Measurements from ENCODE around the gene SEC31B.

Gene SEC31B

GRCh38 chr10:100529475-100530298 is 10.0 kb upstream of the SEC31B start, which contains the start of gene NDUFB8:
NDUFB8 (minus strand) TSS chr10:100529871; CDS start chr10:100529851, 20 bp downstream.
- TF ChIP-seq, protein P1, sequence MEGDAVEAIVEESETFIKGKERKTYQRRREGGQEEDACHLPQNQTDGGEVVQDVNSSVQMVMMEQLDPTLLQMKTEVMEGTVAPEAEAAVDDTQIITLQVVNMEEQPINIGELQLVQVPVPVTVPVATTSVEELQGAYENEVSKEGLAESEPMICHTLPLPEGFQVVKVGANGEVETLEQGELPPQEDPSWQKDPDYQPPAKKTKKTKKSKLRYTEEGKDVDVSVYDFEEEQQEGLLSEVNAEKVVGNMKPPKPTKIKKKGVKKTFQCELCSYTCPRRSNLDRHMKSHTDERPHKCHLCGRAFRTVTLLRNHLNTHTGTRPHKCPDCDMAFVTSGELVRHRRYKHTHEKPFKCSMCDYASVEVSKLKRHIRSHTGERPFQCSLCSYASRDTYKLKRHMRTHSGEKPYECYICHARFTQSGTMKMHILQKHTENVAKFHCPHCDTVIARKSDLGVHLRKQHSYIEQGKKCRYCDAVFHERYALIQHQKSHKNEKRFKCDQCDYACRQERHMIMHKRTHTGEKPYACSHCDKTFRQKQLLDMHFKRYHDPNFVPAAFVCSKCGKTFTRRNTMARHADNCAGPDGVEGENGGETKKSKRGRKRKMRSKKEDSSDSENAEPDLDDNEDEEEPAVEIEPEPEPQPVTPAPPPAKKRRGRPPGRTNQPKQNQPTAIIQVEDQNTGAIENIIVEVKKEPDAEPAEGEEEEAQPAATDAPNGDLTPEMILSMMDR (IDR thresholded peaks at IDR 0.05; ENCODE audit: low read depth, low read length, missing control alignments): no peak
- DNase-seq (ENCODE audit: extremely low read depth, low read depth): peak; percentile 59
- peak within 1 kb of the TSS; percentile 91 for H3K4me3 ChIP-seq (replicated peaks; ENCODE audit: low read depth, low read length)

GRCh38 chr10:100528921-100529474 is 9.3 kb upstream of the SEC31B start:
- no peak for DNase-seq (ENCODE audit: extremely low read depth, low read depth)
- H3K4me3 ChIP-seq (replicated peaks; ENCODE audit: low read depth, low read length): peak overlapping the region; percentile 91
- TF ChIP-seq, protein P1 (IDR thresholded peaks at IDR 0.05; ENCODE audit: low read depth, low read length, missing control alignments): no peak

DNA sequence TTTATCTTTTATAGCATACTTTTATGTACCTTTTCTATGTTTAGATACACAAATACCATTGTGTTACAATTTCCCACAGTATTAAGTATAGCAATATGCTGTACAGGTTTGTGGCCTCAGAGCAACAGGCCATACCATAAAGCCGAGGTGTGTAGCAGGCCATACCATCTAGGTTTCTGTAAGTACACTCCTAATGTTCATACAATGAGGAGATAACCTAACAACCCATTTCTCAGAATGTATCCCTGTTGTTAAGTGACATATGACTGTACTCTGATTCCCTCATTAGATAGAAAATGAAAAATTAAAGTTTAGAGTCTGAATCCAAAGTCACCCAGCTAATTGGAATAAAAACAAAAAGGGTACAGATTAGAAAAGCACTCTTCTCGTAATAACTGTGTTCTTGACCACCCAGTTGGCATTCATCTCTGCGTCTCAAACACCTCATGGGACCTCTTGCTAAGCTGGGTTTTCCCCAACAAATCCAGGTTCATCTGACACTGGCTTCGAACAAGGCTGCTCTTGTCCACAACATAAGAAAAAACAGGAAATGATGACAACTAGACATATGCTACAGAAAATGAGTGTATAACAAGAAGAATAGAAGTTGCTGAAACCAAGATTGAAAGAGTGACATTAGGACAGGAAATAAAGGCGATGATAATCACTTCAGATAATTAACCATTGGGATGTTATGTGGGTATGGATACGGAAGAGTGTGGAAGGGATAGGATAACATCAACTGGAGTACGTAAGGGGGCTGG is 8.6 kb upstream of the SEC31B start:
- peak overlapping the region; percentile 91 for H3K4me3 ChIP-seq (replicated peaks; ENCODE audit: low read depth, low read length)
- TF ChIP-seq, protein P1 (IDR thresholded peaks at IDR 0.05; ENCODE audit: low read depth, low read length, missing control alignments): no peak
- no peak for DNase-seq (ENCODE audit: extremely low read depth, low read depth)

- no peak for DNase-seq (ENCODE audit: extremely low read depth, low read depth)
- no peak overlapping the region for H3K4me3 ChIP-seq (replicated peaks; ENCODE audit: low read depth, low read length)
- TF ChIP-seq, protein P1 (IDR thresholded peaks at IDR 0.05; ENCODE audit: low read depth, low read length, missing control alignments): peak; percentile 14
These were observed 5.0 kb upstream of the SEC31B start for GRCh38 chr10:100524638-100525037.

GRCh38 chr10:100524206-100524605 is 4.5 kb upstream of the SEC31B start:
- no peak for DNase-seq (ENCODE audit: extremely low read depth, low read depth)
- TF ChIP-seq, protein P1 (IDR thresholded peaks at IDR 0.05; ENCODE audit: low read depth, low read length, missing control alignments): no peak
- no peak overlapping the region for H3K4me3 ChIP-seq (replicated peaks; ENCODE audit: low read depth, low read length)

- DNase-seq (ENCODE audit: extremely low read depth, low read depth): no peak
- TF ChIP-seq, protein P1 (IDR thresholded peaks at IDR 0.05; ENCODE audit: low read depth, low read length, missing control alignments): no peak
- no peak overlapping the region for H3K4me3 ChIP-seq (replicated peaks; ENCODE audit: low read depth, low read length)
These were observed 3.3 kb upstream of the SEC31B start for GRCh38 chr10:100522945-100523344.

Measured in HFF-Myc (cell line).